Subcutaneous preadipocyte (primary cell): ENCODE data around the gene MAFG. TPM values are rescaled to one million over a fixed set of nuclear protein-coding genes. Genes with fewer than 3 reads are reported as not detected.

Experiments used
- total RNA-seq: library from RNA; depleted of rRNA; stranded (reverse); fragments of >200 nt; gene quantifications from 2 replicates; pipeline ENCODE4 v1.2.3, GENCODE V29; 2012

The MAFG gene
- total RNA-seq, result 10.3 and 13.9 TPM in 2 replicates

GRCh38 chr17:81927653-81928543 lies at the start of gene MAFG:
TSS of gene MAFG (minus strand) at chr17:81927735. CDS start at chr17:81923185, 4,550 bp downstream.

GRCh38 chr17:81961087-81961511 lies 33.6 kb upstream of the MAFG start, which contains the start of gene NOTUM:
TSS of gene NOTUM (minus strand) at chr17:81961187. CDS start at chr17:81960909, 278 bp downstream.

GRCh38 chr17:81947189-81947588 lies 19.7 kb upstream of the MAFG start, which contains the start of gene MYADML2:
TSS of gene MYADML2 (minus strand) at chr17:81947233. CDS start at chr17:81941741, 5,492 bp downstream.

GRCh38 chr17:81917565-81918332 lies 9.8 kb downstream of the MAFG start, which contains the start of gene SIRT7:
TSS of gene SIRT7 (minus strand) at chr17:81918176. CDS start at chr17:81918131, 45 bp downstream.

DNA sequence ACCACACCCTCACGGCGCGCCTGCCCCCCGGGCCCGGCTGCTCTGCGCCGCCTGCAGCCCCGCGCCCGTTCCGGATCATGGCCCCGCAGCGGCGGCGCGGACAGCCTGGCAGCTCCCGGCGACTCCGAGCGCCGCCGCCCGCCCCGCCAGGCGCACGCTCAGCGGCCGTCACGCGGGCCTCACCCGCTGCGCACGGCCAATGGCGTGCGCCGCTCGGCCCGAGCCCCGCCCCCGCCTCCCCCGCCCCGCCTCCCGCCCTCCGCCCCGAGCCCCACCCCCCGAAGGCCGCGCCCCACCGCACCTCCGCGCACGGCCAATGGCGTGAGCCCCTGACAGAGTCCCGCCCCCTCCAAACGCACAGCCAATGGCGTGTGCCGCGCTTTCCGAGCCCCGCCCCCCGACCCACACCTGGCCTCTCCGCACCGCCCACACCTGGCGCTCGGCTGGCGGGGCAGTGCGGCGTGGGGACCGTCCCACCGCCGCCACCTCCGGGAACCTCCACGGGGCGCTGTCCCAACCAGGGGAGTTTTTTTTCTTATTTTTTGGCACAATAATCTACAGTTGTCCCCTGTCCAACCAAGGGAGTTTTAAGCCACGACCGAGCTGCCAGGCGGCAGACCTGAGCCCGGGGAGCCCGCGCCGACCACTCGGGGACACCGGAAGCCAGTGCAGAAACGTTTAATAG lies 16.1 kb downstream of the MAFG start, which contains the start of gene PCYT2:
TSS of gene PCYT2 (minus strand) at position 123 of the 685 bp plus-strand sequence. CDS start at position 79, 44 bp downstream.

DNA sequence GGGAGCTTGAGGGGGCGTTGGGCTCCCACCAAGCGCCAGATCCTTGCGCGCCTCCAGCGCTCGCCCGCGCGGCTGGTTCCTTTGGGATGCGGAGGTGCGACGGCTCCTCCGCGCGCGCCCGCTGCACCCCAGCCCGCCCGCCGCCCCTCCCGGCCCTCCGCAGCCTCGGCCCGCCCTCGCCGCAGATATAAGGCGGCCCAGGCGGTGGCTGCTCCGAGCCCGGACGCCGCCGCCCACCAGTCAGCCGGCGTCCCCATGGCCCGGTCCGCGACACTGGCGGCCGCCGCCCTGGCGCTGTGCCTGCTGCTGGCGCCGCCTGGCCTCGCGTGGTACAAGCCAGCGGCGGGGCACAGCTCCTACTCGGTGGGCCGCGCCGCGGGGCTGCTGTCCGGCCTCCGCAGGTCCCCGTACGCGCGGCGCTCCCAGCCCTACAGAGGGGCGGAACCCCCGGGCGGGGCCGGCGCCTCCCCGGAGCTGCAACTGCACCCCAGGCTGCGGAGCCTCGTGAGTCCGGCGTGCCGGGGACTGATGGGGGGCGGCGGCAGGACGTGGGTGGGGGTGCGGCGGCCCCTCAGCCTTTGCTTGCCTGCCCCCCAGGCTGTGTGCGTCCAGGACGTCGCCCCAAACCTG lies 25.4 kb downstream of the MAFG start, which contains the start of gene NPB:
TSS of gene NPB (plus strand) at position 216 of the 630 bp plus-strand sequence. CDS start at position 256, 40 bp downstream.

GRCh38 chr17:81870981-81871386 lies 56.6 kb downstream of the MAFG start, which contains the start of gene ARHGDIA:
TSS of gene ARHGDIA (minus strand) at chr17:81871337. CDS start at chr17:81869930, 1,407 bp downstream.

Other genes with a start within 250 kb of the MAFG start
- gene ARL16, start 243.9 kb downstream of the MAFG start, total RNA-seq, result 19.1 and 26.8 TPM in 2 replicates
- 107 and 119 TPM in 2 replicates for gene HGS, start 243.7 kb downstream of the MAFG start, total RNA-seq
- 18.0 and 23.1 TPM in 2 replicates for gene MRPL12, start 224.4 kb downstream of the MAFG start, total RNA-seq
- gene SLC25A10, start 215.5 kb downstream of the MAFG start, total RNA-seq, result 18.4 and 24.0 TPM in 2 replicates
- not detected in 2 replicates for gene GCGR, start 123.6 kb downstream of the MAFG start, total RNA-seq
- 63.1 and 87.8 TPM in 2 replicates for gene MCRIP1, start 94.4 kb downstream of the MAFG start, total RNA-seq
- gene PPP1R27, start 92.7 kb downstream of the MAFG start, total RNA-seq, result not detected in 2 replicates
- gene P4HB, start 67.2 kb downstream of the MAFG start, total RNA-seq, result 794 and 796 TPM in 2 replicates
- 158 and 179 TPM in 2 replicates for gene ARHGDIA, start 56.4 kb downstream of the MAFG start, total RNA-seq
- gene ALYREF, start 36.1 kb downstream of the MAFG start, total RNA-seq, result 145 and 149 TPM in 2 replicates
- 110 and 193 TPM in 2 replicates for gene ANAPC11, start 36.0 kb downstream of the MAFG start, total RNA-seq
- under 0.01 TPM in 2 replicates for gene NPB, start 25.5 kb downstream of the MAFG start, total RNA-seq
- gene PCYT2, start 16.3 kb downstream of the MAFG start, total RNA-seq, result 51.1 and 75.5 TPM in 2 replicates
- gene SIRT7, start 9.6 kb downstream of the MAFG start, total RNA-seq, result 17.6 and 22.1 TPM in 2 replicates
- gene PYCR1, start 9.6 kb upstream of the MAFG start, total RNA-seq, result 33.8 and 43.7 TPM in 2 replicates
- gene MYADML2, start 19.5 kb upstream of the MAFG start, total RNA-seq, result not detected in 2 replicates
- gene NOTUM, start 33.5 kb upstream of the MAFG start, total RNA-seq, result not detected in 2 replicates
- gene ASPSCR1, start 49.9 kb upstream of the MAFG start, total RNA-seq, result 23.1 and 25.8 TPM in 2 replicates
- gene CENPX, start 95.1 kb upstream of the MAFG start, total RNA-seq, result 43.0 and 46.9 TPM in 2 replicates
- gene LRRC45, start 95.6 kb upstream of the MAFG start, total RNA-seq, result 16.2 and 16.9 TPM in 2 replicates
- 7.8 and 16.2 TPM in 2 replicates for gene RAC3, start 103.9 kb upstream of the MAFG start, total RNA-seq
- 47.7 and 62.1 TPM in 2 replicates for gene DCXR, start 110.0 kb upstream of the MAFG start, total RNA-seq
- gene RFNG, start 124.1 kb upstream of the MAFG start, total RNA-seq, result 29.8 and 38.5 TPM in 2 replicates
- 105 and 113 TPM in 2 replicates for gene GPS1, start 124.2 kb upstream of the MAFG start, total RNA-seq
- gene DUS1L, start 138.1 kb upstream of the MAFG start, total RNA-seq, result 56.2 and 74.1 TPM in 2 replicates
- 231 and 392 TPM in 2 replicates for gene FASN, start 170.5 kb upstream of the MAFG start, total RNA-seq